T-cell (primary cell): ENCODE data around the gene ECI2. TPM values are rescaled to one million over a fixed set of nuclear protein-coding genes. Genes with fewer than 3 reads are reported as not detected.
"Not testable (repeated sequence)": the region's sequence is repeated elsewhere in the genome, so short reads cannot be mapped to it uniquely, and the experiment has no call there.

Experiments used
- ATAC-seq, 4 experiments: fragments of 200-7000 bp in 3 of 4; fragments of 150-1000 bp in 1 of 4; cut with Tn5 transposase; replicated peaks in 1 of 4; 1 replicate in 3 of 4; 2 replicates in 1 of 4; pipeline ENCODE4 v1.10.0; 2021; ENCODE audit warnings: moderate library complexity in 3 of 4, mild to moderate bottlenecking in 2 of 4, moderate number of reproducible peaks in 1 of 4
- CTCF ChIA-PET, 2 donors: fragments of 300-600 bp; sonication (Branson Sonifier 250); formaldehyde crosslinking; loops; one replicate each; lab custom pipeline; 2022; ENCODE audit warnings: antibody characterized with exemption in 2 of 2; lab: Charles Lee
- POLR2A ChIA-PET, 2 donors: fragments of 300-600 bp; sonication (Branson Sonifier 250); formaldehyde crosslinking; loops; one replicate each; lab custom pipeline; 2022; ENCODE audit warnings: antibody characterized with exemption in 2 of 2; lab: Charles Lee
- DNase-seq, 35 experiments: peaks; one replicate each; pipeline versions ENCODE4 v3.0.0 to v3.0.0-alpha.2; 2013 to 2023
- H3K27ac ChIP-seq: one replicate; pipeline ENCODE4 v1.5.1; 2013; ENCODE audit warnings: low read length
- H3K27me3 ChIP-seq, 2 experiments: replicated peaks in 1 of 2; 1 replicate in 1 of 2; 2 replicates in 1 of 2; pipeline versions ENCODE4 v1.6.1 to v1.7.0; 2013; ENCODE audit warnings: low read length in 1 of 2, mixed read lengths in 1 of 2; ENCODE audit not compliant: control insufficient read depth in 2 of 2, insufficient read depth in 2 of 2; ENCODE audit errors: extremely low read depth in 1 of 2
- H3K36me3 ChIP-seq, 2 donors: 1 replicate in 1 of 2; 2 replicates in 1 of 2; pipeline versions ENCODE4 v1.6.1 to v1.7.0; 2013; ENCODE audit warnings: low read length in 1 of 2; ENCODE audit not compliant: control insufficient read depth in 2 of 2, insufficient read depth in 1 of 2; ENCODE audit errors: extremely low read depth in 1 of 2
- H3K4me1 ChIP-seq, 2 experiments: 1 replicate in 1 of 2; 2 replicates in 1 of 2; pipeline versions ENCODE4 v1.6.1 to v1.7.0; 2013; ENCODE audit warnings: low read length in 2 of 2, mixed read lengths in 1 of 2; ENCODE audit not compliant: insufficient read depth in 2 of 2, control insufficient read depth in 1 of 2; ENCODE audit errors: extremely low read depth in 1 of 2
- H3K4me3 ChIP-seq, 2 donors: 1 replicate in 1 of 2; 2 replicates in 1 of 2; pipeline versions ENCODE4 v1.5.1 to v1.7.0; 2013; ENCODE audit warnings: mild to moderate bottlenecking in 2 of 2, low read length in 1 of 2, moderate library complexity in 1 of 2; ENCODE audit not compliant: control insufficient read depth in 1 of 2; ENCODE audit errors: extremely low read depth in 1 of 2
- H3K9me3 ChIP-seq: 2 replicates; pipeline ENCODE4 v1.7.0; 2013
- H3K27ac Mint-ChIP-seq, 2 donors: one replicate each; pipeline ENCODE4 v1.8.0; 2020 to 2021; ENCODE audit warnings: mild to moderate bottlenecking in 2 of 2, mixed read lengths in 2 of 2
- H3K27me3 Mint-ChIP-seq, 2 donors: one replicate each; pipeline ENCODE4 v1.8.0; 2021 to 2022; ENCODE audit warnings: mixed read lengths in 2 of 2
- H3K36me3 Mint-ChIP-seq: one replicate; pipeline ENCODE4 v1.8.0; 2021; ENCODE audit warnings: mixed read lengths
- H3K4me1 Mint-ChIP-seq, 3 donors: one replicate each; pipeline ENCODE4 v1.8.0; 2020 to 2022; ENCODE audit warnings: mixed read lengths in 3 of 3, mild to moderate bottlenecking in 1 of 3
- H3K4me3 Mint-ChIP-seq, 3 donors: one replicate each; pipeline ENCODE4 v1.8.0; 2020 to 2022; ENCODE audit warnings: mild to moderate bottlenecking in 3 of 3, mixed read lengths in 3 of 3, moderate library complexity in 3 of 3
- H3K9me3 Mint-ChIP-seq, 3 donors: one replicate each; pipeline ENCODE4 v1.8.0; 2020 to 2022; ENCODE audit warnings: mixed read lengths in 3 of 3
- WGBS: methylation state at CpG from one replicate; pipeline ENCODE4 v1.1.5; 2013; ENCODE audit warnings: missing lambda C conversion rate; ENCODE audit not compliant: insufficient coverage; 5-methylcytosine and 5-hydroxymethylcytosine counted together
- total RNA-seq, 35 experiments: library from RNA in 6 of 35; stranded (reverse) in 6 of 35; fragments of 120-200 nt in 1 of 35; gene quantifications; one replicate each; pipeline versions ENCODE4 v1.2.1 to v1.2.4 and lab custom pipeline; 2013 to 2026

Gene ECI2
- total RNA-seq, 5 donors from 2014 or later (not counting 1 experiment from before 2014, with no cell fraction given): 20.4 to 47.7 (median 36.5) TPM

DNA sequence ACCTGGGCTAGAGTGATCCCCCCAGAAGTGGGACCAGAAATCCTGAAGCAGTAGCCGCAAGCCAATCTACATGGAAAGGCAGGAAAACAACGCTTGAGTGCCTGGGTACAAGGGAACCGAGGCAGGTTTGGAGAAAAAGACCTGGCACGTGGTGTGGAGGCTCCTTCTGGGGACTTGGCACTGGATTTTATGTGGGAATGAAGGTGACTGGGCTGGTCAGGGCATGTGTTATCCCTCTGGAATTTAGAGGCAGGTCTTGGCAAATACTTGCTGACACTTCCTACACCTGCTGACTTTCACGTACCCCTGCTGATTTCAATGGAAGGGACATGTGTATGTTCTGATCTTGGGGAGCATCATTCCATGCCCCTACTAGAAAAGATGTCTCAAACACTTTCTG, 31.4 kb downstream of the ECI2 start:
- no peak overlapping the region for H3K4me3 Mint-ChIP-seq
- no peak overlapping the region for H3K4me3 ChIP-seq
- ATAC-seq: no peak
- WGBS: 81% methylated on average over 3 of the region's 5 CpGs
- H3K27me3 Mint-ChIP-seq: peaks cover 3 to 5% of the 10 kb centered on the region in 2 donors
- H3K4me1 Mint-ChIP-seq: no peaks in the 10 kb centered on the region
- H3K27me3 ChIP-seq: no peaks in the 10 kb centered on the region
- no peak for DNase-seq
- H3K9me3 Mint-ChIP-seq: no peaks in the 10 kb centered on the region
- no peaks in the 10 kb centered on the region for H3K9me3 ChIP-seq
- H3K27ac Mint-ChIP-seq: no peak overlapping the region
- CTCF ChIA-PET: no interaction called here
- H3K27ac ChIP-seq: no peak overlapping the region
- POLR2A ChIA-PET: no interaction called here
- no peaks in the 10 kb centered on the region for H3K36me3 Mint-ChIP-seq
- no peaks in the 10 kb centered on the region for H3K4me1 ChIP-seq
- no peaks in the 10 kb centered on the region for H3K36me3 ChIP-seq

- H3K9me3 Mint-ChIP-seq: no peaks in the 10 kb centered on the region
- ATAC-seq: no peak
- Histone ChIP-seq H3K4me3 (no peak overlapping the region), H3K27ac (no peak overlapping the region), H3K36me3 (no peaks in the 10 kb centered on the region), H3K4me1 (no peaks in the 10 kb centered on the region), H3K27me3 (no peaks in the 10 kb centered on the region), H3K9me3 (no peaks in the 10 kb centered on the region)
- H3K4me3 Mint-ChIP-seq: no peak overlapping the region
- peaks cover 3 to 5% of the 10 kb centered on the region in 2 donors for H3K27me3 Mint-ChIP-seq
- CTCF ChIA-PET: no interaction called here
- DNase-seq: no peak
- POLR2A ChIA-PET: no interaction called here
- no peaks in the 10 kb centered on the region for H3K4me1 Mint-ChIP-seq
- H3K27ac Mint-ChIP-seq: no peak overlapping the region
- WGBS: 76% methylated on average over 5 of the region's 6 CpGs
- H3K36me3 Mint-ChIP-seq: no peaks in the 10 kb centered on the region
Observed at GRCh38 chr6:4102687-4103244, 32.6 kb downstream of the ECI2 start.

DNA sequence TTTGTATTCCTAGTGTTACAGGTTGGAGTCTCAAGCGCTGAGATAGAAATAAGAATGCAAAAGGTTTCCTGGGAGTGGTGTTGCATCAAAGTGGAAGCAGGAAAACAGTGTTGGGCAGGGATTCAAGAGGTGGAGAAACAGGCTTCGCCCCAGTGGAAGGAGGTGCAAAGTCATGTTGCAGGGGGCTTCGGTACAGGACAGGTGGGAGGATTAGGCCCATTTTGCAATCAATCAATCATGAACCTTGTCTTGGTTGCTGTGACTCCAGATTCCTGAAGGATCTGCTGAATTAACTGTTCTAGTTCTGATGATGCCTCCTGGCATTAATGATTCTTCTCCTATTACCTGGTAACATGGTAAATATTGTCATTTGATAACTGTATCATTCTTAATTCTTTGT, 34.1 kb downstream of the ECI2 start:
- Mint-ChIP-seq H3K4me1 (no peaks in the 10 kb centered on the region), H3K9me3 (no peaks in the 10 kb centered on the region), H3K36me3 (no peaks in the 10 kb centered on the region), H3K4me3 (no peak overlapping the region), H3K27me3 (peaks cover 3 to 5% of the 10 kb centered on the region in 2 donors), H3K27ac (no peak overlapping the region)
- no peak overlapping the region for H3K4me3 ChIP-seq
- H3K36me3 ChIP-seq: no peaks in the 10 kb centered on the region
- H3K4me1 ChIP-seq: no peaks in the 10 kb centered on the region
- ChIA-PET POLR2A (no interaction called here), CTCF (no interaction called here)
- no peaks in the 10 kb centered on the region for H3K27me3 ChIP-seq
- no peak for ATAC-seq
- no peaks in the 10 kb centered on the region for H3K9me3 ChIP-seq
- WGBS: 63% methylated on average over 3 of the region's 3 CpGs
- no peak for DNase-seq
- no peak overlapping the region for H3K27ac ChIP-seq

GRCh38 chr6:4100655-4101054, 34.7 kb downstream of the ECI2 start:
- Histone ChIP-seq H3K4me3 (no peak overlapping the region), H3K36me3 (no peaks in the 10 kb centered on the region), H3K27ac (no peak overlapping the region), H3K9me3 (no peaks in the 10 kb centered on the region), H3K4me1 (no peaks in the 10 kb centered on the region), H3K27me3 (no peaks in the 10 kb centered on the region)
- ChIA-PET CTCF (no interaction called here), POLR2A (no interaction called here)
- Mint-ChIP-seq H3K4me3 (no peak overlapping the region), H3K9me3 (no peaks in the 10 kb centered on the region), H3K36me3 (no peaks in the 10 kb centered on the region), H3K27me3 (peaks cover 3 to 5% of the 10 kb centered on the region in 2 donors), H3K4me1 (no peaks in the 10 kb centered on the region), H3K27ac (no peak overlapping the region)
- DNase-seq (no peak), ATAC-seq (no peak)
- 78% methylated on average over 2 of the region's 5 CpGs for WGBS

DNA sequence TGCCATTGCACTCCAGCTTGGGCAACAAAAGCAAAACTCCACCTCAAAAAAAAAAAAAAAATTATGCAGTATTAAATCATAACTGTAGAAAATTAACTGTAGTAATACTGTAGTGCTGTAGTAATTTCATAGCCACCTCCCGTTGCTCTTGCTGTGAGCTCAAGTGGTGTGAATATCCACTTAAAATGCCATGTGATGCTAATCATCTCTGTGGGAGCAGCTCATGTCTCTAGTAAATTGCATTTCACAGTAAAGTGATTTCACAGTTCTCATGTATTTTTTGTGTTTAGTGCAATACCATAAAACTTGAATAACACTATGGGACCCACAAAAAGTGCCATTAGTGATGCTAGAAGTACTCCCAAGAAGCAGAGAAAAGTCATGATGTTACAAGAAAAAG, 42.1 kb downstream of the ECI2 start:
- H3K36me3 ChIP-seq: no peaks in the 10 kb centered on the region
- H3K27me3 ChIP-seq: peaks cover 0 to 2% of the 10 kb centered on the region in 2 experiments
- H3K4me3 Mint-ChIP-seq: no peak overlapping the region
- H3K4me1 Mint-ChIP-seq: no peaks in the 10 kb centered on the region
- no peak overlapping the region for H3K27ac Mint-ChIP-seq
- no peak overlapping the region for H3K4me3 ChIP-seq
- POLR2A ChIA-PET: no interaction called here
- no peaks in the 10 kb centered on the region for H3K9me3 Mint-ChIP-seq
- CTCF ChIA-PET: interaction anchor here in 1 of 2 donors (0.6 kb wide), 1 partner anchor 87 kb away, joined by 4 read pairs; no protein-coding TSS in a partner anchor
- no peak overlapping the region for H3K27ac ChIP-seq
- ATAC-seq: no peak
- H3K36me3 Mint-ChIP-seq: no peaks in the 10 kb centered on the region
- no peaks in the 10 kb centered on the region for H3K4me1 ChIP-seq
- H3K27me3 Mint-ChIP-seq: no peaks in the 10 kb centered on the region
- 67% methylated on average over 1 of the region's 1 CpG for WGBS
- no peak for DNase-seq
- no peaks in the 10 kb centered on the region for H3K9me3 ChIP-seq

- Mint-ChIP-seq H3K27ac (no peak overlapping the region), H3K27me3 (no peaks in the 10 kb centered on the region), H3K4me1 (no peaks in the 10 kb centered on the region), H3K9me3 (no peaks in the 10 kb centered on the region), H3K4me3 (no peak overlapping the region), H3K36me3 (no peaks in the 10 kb centered on the region)
- WGBS: 100% methylated on average over 2 of the region's 7 CpGs
- H3K4me3 ChIP-seq: no peak overlapping the region
- H3K4me1 ChIP-seq: no peaks in the 10 kb centered on the region
- H3K36me3 ChIP-seq: no peaks in the 10 kb centered on the region
- ATAC-seq (no peak), DNase-seq (no peak)
- H3K27ac ChIP-seq: no peak overlapping the region
- POLR2A ChIA-PET: no interaction called here
- CTCF ChIA-PET: no interaction called here
- H3K27me3 ChIP-seq: peaks cover 0 to 7% of the 10 kb centered on the region in 2 experiments
- H3K9me3 ChIP-seq: no peaks in the 10 kb centered on the region
Observed at GRCh38 chr6:4091941-4092340, 43.4 kb downstream of the ECI2 start.

DNA sequence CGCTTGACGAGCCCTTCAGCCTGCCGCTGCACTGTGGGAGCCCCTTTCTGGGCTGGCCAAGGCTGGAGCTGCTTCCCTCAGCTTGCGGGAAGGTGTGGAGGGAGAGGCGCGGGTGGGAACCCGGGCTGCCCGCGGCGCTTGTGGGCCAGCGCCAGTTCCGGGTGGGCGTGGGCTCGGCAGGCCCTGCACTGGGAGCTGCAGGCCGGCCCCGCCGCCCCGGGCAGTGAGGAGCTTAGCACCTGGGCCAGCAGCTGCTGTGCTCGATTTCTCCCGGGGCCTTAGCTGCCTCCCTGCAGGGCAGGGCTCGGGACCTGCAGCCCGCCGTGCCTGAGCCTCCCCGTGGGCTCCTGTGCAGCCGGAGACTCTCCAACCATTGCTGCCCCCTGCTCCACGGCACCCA, 45.3 kb downstream of the ECI2 start:
- POLR2A ChIA-PET, CTCF ChIA-PET, H3K9me3 ChIP-seq, H3K27ac ChIP-seq, H3K27me3 ChIP-seq, H3K4me1 Mint-ChIP-seq, H3K36me3 Mint-ChIP-seq, ATAC-seq, H3K9me3 Mint-ChIP-seq, H3K27me3 Mint-ChIP-seq, DNase-seq, H3K4me3 Mint-ChIP-seq, H3K36me3 ChIP-seq, H3K4me1 ChIP-seq, H3K4me3 ChIP-seq, H3K27ac Mint-ChIP-seq: not testable (repeated sequence)
- 92% methylated on average over 26 of the region's 26 CpGs for WGBS
